Fibroblast of pulmonary artery (primary cell): ENCODE data around the gene GDF9.

Experiments
- DNase-seq: peaks from one replicate; pipeline ENCODE4 v3.0.0-alpha.2; 2010; ENCODE audit warnings: low read depth
- H3K4me3 ChIP-seq: replicated peaks from 2 replicates; pipeline ENCODE4 v1.5.1; 2011; ENCODE audit warnings: low read depth, mild to moderate bottlenecking, control low read depth, low read length, moderate library complexity
- CTCF ChIP-seq: IDR thresholded peaks from 2 replicates; pipeline ENCODE4 v1.5.1; 2011; ENCODE audit warnings: mild to moderate bottlenecking, control low read depth, low read length, inconsistent platforms; ENCODE audit errors: missing control alignments

The GDF9 gene

GRCh38 chr5:132815454-132815853 is 50.8 kb downstream of the GDF9 start:
- no peak overlapping the region for H3K4me3 ChIP-seq

GRCh38 chr5:132814503-132815294 is 51.6 kb downstream of the GDF9 start:
- no peak for DNase-seq
- no peak for TF ChIP-seq CTCF
- H3K4me3 ChIP-seq, result no peak overlapping the region

More at GRCh38 chr5:132815454-132815853, 50.8 kb downstream of the GDF9 start:
- no peak for DNase-seq
- no peak for TF ChIP-seq CTCF

- no peak for DNase-seq
- no peak overlapping the region for H3K4me3 ChIP-seq
- TF ChIP-seq CTCF, result no peak
These were observed 52.4 kb downstream of the GDF9 start for GRCh38 chr5:132813599-132814502.

GRCh38 chr5:132812781-132813598 is 53.3 kb downstream of the GDF9 start, which contains the start of gene SOWAHA:
SOWAHA (plus strand) TSS chr5:132813302; CDS start chr5:132813622, 320 bp downstream.
- DNase-seq, result no peak
- no peak for TF ChIP-seq CTCF
- H3K4me3 ChIP-seq, result no peak within 1 kb of the TSS

GRCh38 chr5:132812123-132812765 is 54.0 kb downstream of the GDF9 start:
- no peak for DNase-seq
- no peak overlapping the region for H3K4me3 ChIP-seq
- no peak for TF ChIP-seq CTCF
